Esophagus muscularis mucosa (tissue), 4 donors: ENCODE measurements around the gene GAS6. TPM values are rescaled to one million over a fixed set of nuclear protein-coding genes. Genes with fewer than 3 reads are reported as not detected.

Experiments
- DNase-seq: peaks from one replicate; pipeline ENCODE4 v3.0.0-alpha.2; 2017; ENCODE audit errors: extremely low spot score
- H3K27ac ChIP-seq, 4 donors: fragments of 200-600 bp; sonication (generic); replicated peaks in 1 of 4; 1 replicate in 3 of 4; 2 replicates in 1 of 4; pipeline ENCODE4 v1.5.1; 2016 to 2019; ENCODE audit warnings: mild to moderate bottlenecking in 1 of 4
- H3K27me3 ChIP-seq, 4 donors: fragments of 200-600 bp; sonication (generic); one replicate each; pipeline versions ENCODE4 v1.5.1 to v1.6.0; 2016 to 2019
- H3K36me3 ChIP-seq, 4 donors: fragments of 200-600 bp; sonication (generic); one replicate each; pipeline ENCODE4 v1.5.1; 2016 to 2019
- H3K4me1 ChIP-seq, 4 donors: fragments of 200-600 bp; sonication (generic); one replicate each; pipeline ENCODE4 v1.5.1; 2016 to 2019
- H3K4me3 ChIP-seq, 4 donors: fragments of 200-600 bp; sonication (generic); 1 replicate in 2 of 4; 2 replicates in 2 of 4; pipeline ENCODE4 v1.5.1; 2016 to 2019; ENCODE audit warnings: mild to moderate bottlenecking in 4 of 4, moderate library complexity in 1 of 4
- H3K9me3 ChIP-seq, 4 donors: fragments of 200-600 bp; sonication (generic); 1 replicate in 3 of 4; 2 replicates in 1 of 4; pipeline ENCODE4 v1.5.1; 2016 to 2019
- EP300 ChIP-seq: sonication (generic); formaldehyde crosslinking; IDR thresholded peaks from one replicate; pipeline ENCODE4 v1.6.1; 2017; ENCODE audit warnings: antibody characterized with exemption
- POLR2A ChIP-seq: fragments of 450-650 bp; IDR thresholded peaks from one replicate; pipeline ENCODE4 v1.6.1; 2017; ENCODE audit warnings: antibody characterized with exemption, moderate library complexity, mild to moderate bottlenecking, low read depth
- POLR2AphosphoS5 ChIP-seq, 2 donors: sonication (generic); formaldehyde crosslinking; IDR thresholded peaks; one replicate each; pipeline ENCODE4 v1.6.1; 2017; ENCODE audit warnings: antibody characterized with exemption in 2 of 2
- WGBS: methylation state at CpG from one replicate; pipeline ENCODE4 v1.1.5; 2018; 5-methylcytosine and 5-hydroxymethylcytosine counted together
- intact Hi-C: fragments of 100-400 bp; cut with DNase I; formaldehyde crosslinking; loops from one replicate; pipeline ENCODE4 v1.15.1; 2023
- total RNA-seq, 4 donors: library from RNA; depleted of rRNA; stranded (reverse); fragments of >200 nt; gene quantifications; one replicate each; pipeline versions ENCODE4 v1.1.0 to v1.2.1, GENCODE V29; 2016
- TF ChIP-seq, protein P1 (sequence below), 3 experiments: fragments of 200-600 bp in 2 of 3; fragments of 450-650 bp in 1 of 3; sonication (generic) in 2 of 3; IDR thresholded peaks; one replicate each; pipeline ENCODE4 v1.5.1; 2017 to 2019; ENCODE audit warnings: antibody characterized with exemption in 3 of 3, mild to moderate bottlenecking in 2 of 3, moderate library complexity in 1 of 3

GAS6 gene
- total RNA-seq, 4 donors from 2014 or later: 241 to 459 (median 346) TPM

DNA sequence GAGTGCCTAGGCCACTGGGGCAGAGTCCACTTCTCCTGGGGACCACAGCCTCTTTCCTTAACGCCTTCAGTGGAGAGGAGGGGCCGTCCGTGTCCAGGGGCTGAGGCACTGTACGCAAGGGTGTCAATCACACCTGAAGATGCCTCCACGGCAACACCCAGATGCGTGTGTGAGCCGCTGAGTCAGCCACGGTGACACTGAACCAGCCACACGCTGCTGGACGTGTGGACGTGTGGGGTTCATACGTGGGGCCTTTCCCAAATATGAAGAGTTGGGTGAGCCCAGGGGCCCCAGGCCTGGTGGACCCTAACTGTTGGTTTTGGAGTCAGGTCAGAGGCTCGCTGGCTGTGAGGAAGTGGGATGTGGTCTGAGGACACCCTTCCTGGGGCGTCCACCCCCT, 53.2 kb downstream of the GAS6 start:
- no peak overlapping the region for H3K4me3 ChIP-seq
- 89% methylated on average over 11 of the region's 14 CpGs for WGBS
- H3K27ac ChIP-seq: no peak overlapping the region
- no peaks in the 10 kb centered on the region for H3K27me3 ChIP-seq
- intact Hi-C loops: no loop called here
- no peaks in the 10 kb centered on the region for H3K36me3 ChIP-seq
- H3K4me1 ChIP-seq: peaks cover 5 to 17% (median 12%) of the 10 kb centered on the region in 4 donors
- DNase-seq: no peak
- TF ChIP-seq POLR2A: no peak
- no peak for TF ChIP-seq POLR2AphosphoS5 (IDR thresholded peaks at IDR 0.05)
- TF ChIP-seq, protein P1, sequence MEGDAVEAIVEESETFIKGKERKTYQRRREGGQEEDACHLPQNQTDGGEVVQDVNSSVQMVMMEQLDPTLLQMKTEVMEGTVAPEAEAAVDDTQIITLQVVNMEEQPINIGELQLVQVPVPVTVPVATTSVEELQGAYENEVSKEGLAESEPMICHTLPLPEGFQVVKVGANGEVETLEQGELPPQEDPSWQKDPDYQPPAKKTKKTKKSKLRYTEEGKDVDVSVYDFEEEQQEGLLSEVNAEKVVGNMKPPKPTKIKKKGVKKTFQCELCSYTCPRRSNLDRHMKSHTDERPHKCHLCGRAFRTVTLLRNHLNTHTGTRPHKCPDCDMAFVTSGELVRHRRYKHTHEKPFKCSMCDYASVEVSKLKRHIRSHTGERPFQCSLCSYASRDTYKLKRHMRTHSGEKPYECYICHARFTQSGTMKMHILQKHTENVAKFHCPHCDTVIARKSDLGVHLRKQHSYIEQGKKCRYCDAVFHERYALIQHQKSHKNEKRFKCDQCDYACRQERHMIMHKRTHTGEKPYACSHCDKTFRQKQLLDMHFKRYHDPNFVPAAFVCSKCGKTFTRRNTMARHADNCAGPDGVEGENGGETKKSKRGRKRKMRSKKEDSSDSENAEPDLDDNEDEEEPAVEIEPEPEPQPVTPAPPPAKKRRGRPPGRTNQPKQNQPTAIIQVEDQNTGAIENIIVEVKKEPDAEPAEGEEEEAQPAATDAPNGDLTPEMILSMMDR (IDR thresholded peaks at IDR 0.05): no peak
- peaks cover 0 to 11% (median 0%) of the 10 kb centered on the region in 4 donors for H3K9me3 ChIP-seq

DNA sequence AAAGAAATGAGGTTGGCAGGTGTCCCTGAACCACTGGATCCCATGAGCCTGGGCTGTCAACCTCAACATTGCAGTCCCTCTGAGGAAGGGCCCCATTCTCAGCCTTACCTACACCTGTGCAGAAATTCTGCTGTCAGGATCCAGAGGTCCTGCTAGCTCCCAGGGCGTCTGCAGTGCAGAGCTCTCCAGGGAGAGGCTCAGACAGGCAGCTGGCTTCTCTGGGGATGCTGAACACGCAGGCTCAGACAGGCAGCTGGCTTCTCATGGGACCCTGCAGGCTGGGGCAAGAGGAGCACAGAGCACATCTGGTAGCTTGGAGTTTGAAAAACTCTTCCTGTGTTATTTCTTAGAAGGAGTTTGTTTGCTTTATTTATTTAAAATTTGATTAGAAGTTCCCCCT, 53.9 kb downstream of the GAS6 start:
- Histone ChIP-seq H3K36me3 (no peaks in the 10 kb centered on the region), H3K9me3 (peaks cover 0 to 11% (median 0%) of the 10 kb centered on the region in 4 donors), H3K4me1 (peaks cover 5 to 13% (median 6%) of the 10 kb centered on the region in 4 donors), H3K4me3 (no peak overlapping the region), H3K27me3 (no peaks in the 10 kb centered on the region), H3K27ac (no peak overlapping the region)
- intact Hi-C loops: no loop called here
- TF ChIP-seq, protein P1 (IDR thresholded peaks at IDR 0.05): no peak
- no peak for TF ChIP-seq POLR2AphosphoS5 (IDR thresholded peaks at IDR 0.05)
- TF ChIP-seq EP300: no peak
- no peak for TF ChIP-seq POLR2A
- 70% methylated on average over 2 of the region's 2 CpGs for WGBS
- DNase-seq: no peak

DNA sequence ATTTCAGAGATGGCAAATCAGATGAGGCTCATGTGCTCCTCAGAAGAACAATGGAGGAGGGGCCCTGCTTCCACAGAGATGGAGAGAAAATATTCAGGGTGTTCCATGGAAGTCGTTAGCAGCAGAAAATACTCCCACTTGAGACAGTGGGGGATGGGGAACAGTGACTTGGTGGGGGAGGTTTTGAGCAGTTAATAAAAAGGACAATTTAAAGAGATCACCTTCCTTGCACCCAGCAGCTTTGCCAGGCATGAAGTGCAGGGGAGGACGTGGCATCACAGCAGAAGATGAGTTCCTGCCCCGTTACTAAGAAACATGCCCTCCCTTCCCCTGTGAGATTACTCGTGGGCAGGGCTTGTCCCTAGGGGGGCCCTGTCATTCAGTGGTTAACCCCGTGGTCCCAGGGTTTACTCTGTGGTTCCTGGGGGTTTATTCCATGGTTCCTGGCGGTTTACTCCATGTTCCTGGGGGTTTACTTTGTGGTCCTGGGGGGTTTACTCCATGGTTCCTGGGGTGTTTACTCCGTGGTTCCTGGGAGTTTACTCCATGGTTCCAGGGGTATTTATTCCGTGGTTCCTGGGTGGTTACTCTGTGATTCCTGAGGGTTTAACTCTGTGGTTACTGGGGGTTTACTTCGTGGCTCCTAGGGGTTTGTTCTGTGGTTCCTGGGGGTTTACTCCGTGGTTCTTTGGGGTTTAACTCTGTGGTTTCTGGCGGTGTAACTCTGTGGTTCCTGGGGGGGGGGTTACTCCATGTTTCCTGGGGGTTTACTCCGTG, 55.6 kb downstream of the GAS6 start:
- intact Hi-C loops: no loop called here
- WGBS: 85% methylated on average over 12 of the region's 12 CpGs
- DNase-seq: no peak
- TF ChIP-seq EP300 (no peak), POLR2AphosphoS5 (IDR thresholded peaks at IDR 0.05) (no peak), POLR2A (no peak)
- TF ChIP-seq, protein P1 (IDR thresholded peaks at IDR 0.05): no peak
- H3K36me3 ChIP-seq: no peaks in the 10 kb centered on the region
- peaks cover 0 to 12% (median 9%) of the 10 kb centered on the region in 4 donors for H3K4me1 ChIP-seq
- no peaks in the 10 kb centered on the region for H3K27me3 ChIP-seq
- H3K9me3 ChIP-seq: peaks cover 0 to 11% (median 0%) of the 10 kb centered on the region in 4 donors
- no peak overlapping the region for H3K27ac ChIP-seq
- no peak overlapping the region for H3K4me3 ChIP-seq

DNA sequence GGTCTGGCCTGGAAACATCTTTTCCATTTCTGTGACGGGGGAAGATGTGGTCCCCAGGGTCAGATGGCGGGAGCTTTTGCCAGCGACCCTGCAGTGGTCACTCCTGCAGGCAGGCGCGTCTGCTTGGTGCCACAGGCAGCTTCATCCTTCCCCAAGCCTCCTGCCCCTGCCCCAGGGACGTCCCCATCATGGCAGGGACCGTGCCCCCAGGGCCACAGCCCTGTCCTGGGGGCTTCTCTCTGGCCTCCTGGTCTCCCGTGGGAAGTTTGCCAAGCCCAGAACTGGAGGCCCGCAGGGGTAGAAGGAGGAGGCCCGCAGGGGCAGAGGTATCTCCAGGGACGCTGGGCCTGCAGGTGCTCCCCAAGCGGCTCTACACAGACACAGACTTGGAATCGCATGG, 57.4 kb downstream of the GAS6 start:
- H3K27ac ChIP-seq: no peak overlapping the region
- intact Hi-C loops: no loop called here
- peaks cover 0 to 11% (median 0%) of the 10 kb centered on the region in 4 donors for H3K9me3 ChIP-seq
- TF ChIP-seq POLR2AphosphoS5 (IDR thresholded peaks at IDR 0.05): no peak
- no peak for TF ChIP-seq EP300
- no peak for TF ChIP-seq POLR2A
- TF ChIP-seq, protein P1 (IDR thresholded peaks at IDR 0.05): no peak
- no peaks in the 10 kb centered on the region for H3K27me3 ChIP-seq
- DNase-seq: no peak
- 93% methylated on average over 9 of the region's 13 CpGs for WGBS
- H3K4me1 ChIP-seq: peaks cover 0 to 27% (median 20%) of the 10 kb centered on the region in 4 donors
- no peaks in the 10 kb centered on the region for H3K36me3 ChIP-seq
- H3K4me3 ChIP-seq: no peak overlapping the region
